Amniotic stem cell (primary cell): ENCODE data around the gene LYST.

Source experiments
- DNase-seq: peaks from one replicate; lab custom pipeline; 2025; lab: John Stamatoyannopoulos, UW

The LYST gene

DNA sequence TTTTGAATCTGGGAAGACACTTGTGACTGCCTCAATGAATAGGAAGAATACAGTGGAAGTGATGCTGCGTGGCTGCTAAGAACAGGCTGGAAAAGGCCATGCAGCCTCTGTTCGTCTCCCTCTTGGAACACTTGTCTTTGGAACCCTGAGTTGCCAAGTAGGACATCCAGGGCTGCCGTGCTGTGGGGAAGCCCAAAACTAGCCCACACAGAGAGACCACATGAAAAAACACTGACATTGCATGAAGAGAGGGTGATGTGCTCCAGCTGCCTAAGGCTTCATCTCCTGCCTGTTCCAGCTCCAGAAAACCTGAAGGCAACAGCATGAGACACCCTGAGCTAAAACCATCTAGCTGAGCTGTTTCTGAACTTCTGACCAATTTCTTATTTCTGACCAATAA lies 156.0 kb downstream of the LYST start:
- no peak for DNase-seq

DNA sequence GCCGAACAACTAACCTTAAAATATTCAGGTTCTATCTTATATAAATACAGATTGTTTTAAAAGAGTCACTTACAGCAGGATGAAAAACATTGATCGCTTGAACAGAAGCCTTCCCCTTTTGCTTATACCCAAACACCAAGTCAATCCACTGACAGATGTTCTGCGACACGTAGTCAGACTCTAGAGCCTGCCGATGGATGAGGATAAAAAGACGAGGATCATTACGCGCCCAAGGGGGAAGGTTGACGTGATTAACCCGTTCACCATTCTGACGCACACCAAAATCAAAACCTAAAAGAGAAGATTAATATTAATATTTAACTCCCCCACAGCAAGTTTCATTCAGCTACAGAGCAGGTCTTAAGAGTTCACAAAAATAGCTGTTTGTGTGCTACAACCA lies 157.7 kb downstream of the LYST start:
- DNase-seq: no peak

- no peak for DNase-seq
These were observed 158.2 kb downstream of the LYST start for GRCh38 chr1:235708390-235708962.

GRCh38 chr1:235703506-235703905 lies 163.2 kb downstream of the LYST start:
- DNase-seq: no peak

DNA sequence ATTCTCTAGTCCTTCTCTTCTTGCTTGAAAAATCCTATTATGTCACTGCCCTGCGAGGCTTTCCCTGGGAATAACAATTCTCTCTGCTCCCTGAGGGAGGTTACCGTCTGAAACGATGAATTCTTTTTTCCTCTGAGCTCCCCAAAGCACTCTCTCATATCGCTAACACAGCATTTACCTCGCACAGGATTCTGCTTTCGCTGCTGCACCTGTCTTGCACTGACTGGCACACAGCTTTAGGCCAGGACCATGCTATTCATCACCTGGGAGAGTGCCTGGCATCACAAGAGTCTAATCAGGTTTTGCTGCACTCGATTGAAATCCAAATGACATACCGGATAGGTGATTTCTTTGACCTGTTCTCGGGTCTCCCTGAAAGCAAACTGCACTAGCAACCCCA lies 164.3 kb downstream of the LYST start:
- no peak for DNase-seq

- DNase-seq: no peak
These were observed 169.2 kb downstream of the LYST start for GRCh38 chr1:235697508-235697907.

DNA sequence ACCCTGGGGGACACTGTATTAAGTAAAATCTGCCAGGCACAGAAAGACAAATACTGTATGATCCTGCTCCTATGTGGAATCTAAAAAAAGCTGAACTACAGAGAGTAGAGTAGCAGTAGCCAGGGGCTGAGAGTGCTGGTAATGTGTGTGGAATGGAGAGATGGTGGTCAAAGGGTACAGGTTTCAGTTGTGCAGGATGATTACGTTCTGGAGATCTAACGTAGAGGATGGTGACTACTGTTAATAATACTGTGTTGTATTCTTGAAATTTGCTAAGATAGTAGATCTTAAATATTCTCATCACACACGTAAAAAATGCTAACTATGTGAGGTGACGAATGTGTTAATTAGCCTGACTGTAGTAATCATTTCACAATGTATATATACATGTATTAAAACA lies 177.3 kb downstream of the LYST start:
- no peak for DNase-seq

DNA sequence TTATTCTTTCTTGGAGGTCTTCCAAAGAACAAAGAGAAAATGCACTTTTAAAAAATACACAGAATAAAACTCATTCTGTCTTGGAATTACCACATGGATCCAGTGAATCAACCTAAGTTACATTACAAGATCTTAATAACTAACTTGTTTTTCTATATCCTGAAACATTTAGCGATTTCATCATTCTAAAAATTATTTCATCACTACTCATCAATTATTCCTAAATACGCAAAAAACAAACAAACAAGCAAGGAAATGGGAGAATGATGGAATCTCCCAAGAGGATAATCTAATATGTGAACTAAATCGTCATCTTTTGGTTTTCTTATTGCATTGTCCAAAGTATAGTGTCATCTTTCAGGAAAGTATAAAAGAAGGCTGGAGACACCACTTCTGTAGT lies 178.6 kb downstream of the LYST start:
- no peak for DNase-seq

GRCh38 chr1:235683653-235684052 lies 183.1 kb downstream of the LYST start:
- DNase-seq: no peak

DNA sequence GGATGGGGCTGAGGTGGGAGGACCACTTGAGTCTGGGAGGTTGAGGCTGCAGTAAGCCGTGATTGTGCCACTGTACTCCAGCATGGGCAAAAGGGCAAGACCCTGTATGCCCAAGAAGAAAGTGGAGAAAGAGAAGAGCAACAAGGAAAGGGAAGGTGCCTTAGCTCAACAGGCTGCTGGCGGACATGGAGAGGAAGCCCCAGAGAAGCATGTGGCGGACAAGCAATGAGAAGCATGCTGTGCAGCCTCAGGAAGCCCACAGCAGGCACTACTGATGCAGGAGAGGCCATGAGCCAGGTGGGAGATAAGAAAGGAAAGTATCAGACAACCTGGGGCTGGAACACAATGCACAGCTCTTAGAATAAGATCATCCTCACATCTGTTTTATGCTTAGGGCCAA lies 184.5 kb downstream of the LYST start:
- no peak for DNase-seq

- DNase-seq: no peak
These were observed 187.1 kb downstream of the LYST start for GRCh38 chr1:235679644-235680043.

- no peak for DNase-seq
These were observed 187.7 kb downstream of the LYST start for GRCh38 chr1:235679005-235679404.

DNA sequence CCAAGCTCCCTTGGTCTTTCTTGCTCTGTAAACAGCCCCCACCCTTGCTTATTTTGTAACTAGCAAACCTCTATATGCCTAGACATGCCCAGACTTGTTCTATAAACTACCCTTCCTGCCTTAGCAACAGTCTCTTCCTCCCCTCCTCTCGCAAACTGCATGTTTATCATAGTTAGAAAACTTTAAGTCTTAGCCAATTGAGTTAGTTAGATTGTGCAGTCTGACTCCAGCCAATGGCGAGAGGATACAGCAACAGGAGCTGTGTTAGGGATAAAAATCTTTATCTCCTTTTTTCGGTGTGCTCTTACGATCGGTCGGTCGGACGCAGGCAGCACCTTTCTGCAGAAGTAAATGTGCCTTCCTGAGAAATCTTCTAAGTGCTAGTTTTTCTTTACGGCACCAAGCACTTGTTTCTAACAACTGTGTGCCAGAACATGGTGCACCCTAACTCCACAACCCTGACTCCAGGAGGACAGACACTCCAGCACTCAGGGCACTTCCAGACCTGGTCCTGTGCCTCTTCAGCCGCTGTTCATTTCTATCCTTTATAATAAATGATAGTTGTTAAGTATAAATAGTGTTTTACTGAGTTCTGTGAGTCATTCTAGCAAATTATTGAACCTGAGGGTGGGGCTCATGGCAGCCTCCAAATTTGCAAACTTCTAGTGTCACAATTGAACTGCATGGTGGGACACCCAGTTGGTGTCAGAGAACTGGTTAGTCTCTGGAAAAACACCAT lies 191.4 kb downstream of the LYST start:
- no peak for DNase-seq

GRCh38 chr1:235673981-235674380 lies 192.7 kb downstream of the LYST start:
- no peak for DNase-seq

DNA sequence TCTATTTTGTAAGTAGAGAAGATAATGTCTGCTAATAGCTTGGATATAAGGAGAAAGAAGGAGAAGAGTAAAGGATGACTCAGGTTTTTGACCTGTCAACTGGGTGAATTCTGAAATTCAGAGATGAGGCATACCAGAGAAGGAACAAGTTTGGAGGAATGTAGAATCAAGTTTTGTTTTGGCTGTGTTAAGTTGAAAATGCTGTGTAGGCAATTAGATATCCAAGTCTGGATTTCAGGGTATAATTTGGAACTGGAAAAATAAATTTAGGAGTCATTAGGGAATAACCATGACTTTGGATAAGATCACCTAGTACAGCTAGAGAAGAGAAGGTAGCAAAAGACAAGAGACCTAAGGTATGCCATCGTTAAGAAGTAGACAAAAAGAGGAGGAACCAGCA lies 194.7 kb downstream of the LYST start:
- no peak for DNase-seq

- DNase-seq: no peak
These were observed 196.4 kb downstream of the LYST start for GRCh38 chr1:235670157-235670776.

- no peak for DNase-seq
These were observed 197.4 kb downstream of the LYST start for GRCh38 chr1:235669277-235669676.

GRCh38 chr1:235663628-235664027 lies 203.1 kb downstream of the LYST start:
- DNase-seq: no peak

DNA sequence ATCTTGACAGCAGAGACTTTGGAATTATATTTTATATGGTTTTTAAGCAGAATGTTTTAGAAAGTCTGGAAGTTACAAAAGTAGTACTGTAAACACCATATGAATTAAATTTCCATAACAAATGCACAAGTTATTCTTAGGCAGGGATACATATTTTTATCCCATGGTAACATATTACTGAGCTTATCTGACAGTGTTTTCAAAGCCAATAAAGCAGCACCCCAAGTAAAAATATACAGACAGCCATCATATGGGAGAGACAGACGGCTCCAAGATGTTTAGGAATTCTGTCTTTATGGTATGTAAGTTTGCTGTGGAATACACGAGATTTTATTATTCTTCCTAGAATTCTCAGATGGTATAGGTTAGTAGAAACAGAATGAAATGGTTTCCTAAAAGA lies 205.1 kb downstream of the LYST start:
- DNase-seq: no peak

DNA sequence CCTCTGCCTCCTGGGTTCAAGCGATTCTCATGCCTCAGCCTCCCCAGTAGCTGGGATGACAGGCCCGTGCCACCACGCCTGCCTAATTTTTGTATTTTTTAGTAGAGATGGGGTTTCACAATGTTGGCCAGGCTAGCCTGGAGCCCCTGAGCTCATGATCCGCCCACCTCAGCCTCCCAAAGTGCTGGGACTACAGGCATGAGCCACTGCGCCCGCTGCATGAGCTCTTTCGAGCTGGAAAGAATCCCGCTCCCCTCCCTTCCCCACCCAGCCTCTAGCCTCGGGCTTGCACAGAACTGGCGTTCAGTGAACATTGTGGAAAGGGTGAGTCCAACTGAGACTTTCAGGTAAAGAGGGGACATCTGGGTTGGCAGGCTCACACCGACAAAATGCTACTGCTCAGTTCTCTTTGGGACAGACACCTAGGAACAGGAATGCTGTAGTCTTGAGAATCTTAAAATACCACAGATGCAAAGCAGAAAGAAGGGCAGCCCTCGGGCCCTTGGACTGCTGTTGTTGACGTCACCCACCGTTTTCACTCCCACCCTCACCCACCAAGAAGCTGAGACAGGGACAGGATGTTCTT lies 207.4 kb downstream of the LYST start:
- no peak for DNase-seq

- DNase-seq: no peak
These were observed 208.8 kb downstream of the LYST start for GRCh38 chr1:235657747-235658526.

- no peak for DNase-seq
These were observed 209.4 kb downstream of the LYST start for GRCh38 chr1:235657269-235657668.
